ENCODE measurements around the gene SUCLA2. TPM values are rescaled to one million over a fixed set of nuclear protein-coding genes. Genes with fewer than 3 reads are reported as not detected.

Gene SUCLA2
- total and polyA plus RNA-seq, 10 of the 15 experiments (the other 5 are each of a cell fraction or from before 2014, with no cell fraction given): 27.5 to 83.4 (median 42.8) TPM

DNA sequence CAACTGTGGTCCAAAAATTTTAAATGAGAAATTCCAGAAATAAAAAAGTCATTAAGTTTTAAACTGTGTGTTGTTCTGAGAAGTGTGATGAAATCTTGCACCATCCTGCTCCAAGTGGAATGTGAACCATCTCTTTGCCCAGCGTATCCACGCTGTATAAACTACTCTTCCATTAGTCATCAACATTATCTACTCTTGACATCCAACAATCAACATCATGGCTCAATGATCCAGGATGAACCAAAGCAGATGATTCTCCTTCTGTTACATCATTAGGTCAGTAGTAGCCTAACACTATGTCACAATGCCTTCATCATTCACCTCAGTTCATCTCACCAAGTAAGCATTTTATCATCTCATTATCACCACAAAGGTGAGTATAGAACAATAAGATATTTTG lies 55.3 kb downstream of the SUCLA2 start:
- intact Hi-C loops (cut with micrococcal nuclease; ENCODE audit: unreplicated experiment) (no loop called here), in situ Hi-C loops (cut with MboI) (no loop called here)
- H3K9me3 ChIP-seq (replicated peaks; ENCODE audit: control insufficient read depth, insufficient read depth, low read length): no peaks in the 10 kb centered on the region
- WGBS (ENCODE audit: insufficient coverage, insufficient replicate concordance, low lambda C conversion rate, missing lambda C conversion rate): 95% methylated on average over 2 of the region's 2 CpGs
- POLR2A ChIA-PET: interaction anchor here (0.6 kb wide), 1 partner anchor 9 kb away, joined by 4 read pairs; no protein-coding TSS in a partner anchor
- no peaks in the 10 kb centered on the region for H4K20me1 ChIP-seq (ENCODE audit: control insufficient read depth, insufficient read depth)
- H3K36me3 ChIP-seq (ENCODE audit: control insufficient read depth in 2 of 2, insufficient read depth in 2 of 2, low read length in 1 of 2): peaks cover 0 to 16% of the 10 kb centered on the region in 2 experiments
- H3K9ac ChIP-seq (ENCODE audit: control insufficient read depth, insufficient read depth, low read length): no peak overlapping the region
- no peak for FAIRE-seq
- H3K4me1 ChIP-seq (ENCODE audit: control insufficient read depth, insufficient read depth, low read length): no peaks in the 10 kb centered on the region
- CTCF ChIA-PET: no interaction called here
- no TSS peak for BruUV-seq (replicated peaks)
- H3K4me2 ChIP-seq (ENCODE audit: control insufficient read depth, insufficient read depth): no peak overlapping the region
- no peaks in the 10 kb centered on the region for H3K27me3 ChIP-seq (replicated peaks in 1 of 2; ENCODE audit: control insufficient read depth in 2 of 2, insufficient read depth in 2 of 2, low read length in 1 of 2)
- no peak for ATAC-seq
- SMC1A ChIA-PET (ENCODE audit: uncharacterized antibody, unreplicated experiment): interaction anchor here (0.6 kb wide), 1 partner anchor 823 kb away, joined by 3 read pairs; no protein-coding TSS in a partner anchor
- RAD21 ChIA-PET (ENCODE audit: unreplicated experiment): no interaction called here
- no peak for TF ChIP-seq TBL1XR1 (IDR thresholded peaks at IDR 0.05; ENCODE audit: low read depth, low read length)
- no peak for TF ChIP-seq ESRRA (IDR thresholded peaks at IDR 0.05; ENCODE audit: low read length)
- no peak for TF ChIP-seq TCF12 (IDR thresholded peaks at IDR 0.05; ENCODE audit: low read depth, low read length)
- no peak for TF ChIP-seq NFXL1 (IDR thresholded peaks at IDR 0.05; ENCODE audit: borderline replicate concordance)
- TF ChIP-seq CREB1 (IDR thresholded peaks at IDR 0.05; ENCODE audit: low read depth): no peak
- TF ChIP-seq, protein P1, sequence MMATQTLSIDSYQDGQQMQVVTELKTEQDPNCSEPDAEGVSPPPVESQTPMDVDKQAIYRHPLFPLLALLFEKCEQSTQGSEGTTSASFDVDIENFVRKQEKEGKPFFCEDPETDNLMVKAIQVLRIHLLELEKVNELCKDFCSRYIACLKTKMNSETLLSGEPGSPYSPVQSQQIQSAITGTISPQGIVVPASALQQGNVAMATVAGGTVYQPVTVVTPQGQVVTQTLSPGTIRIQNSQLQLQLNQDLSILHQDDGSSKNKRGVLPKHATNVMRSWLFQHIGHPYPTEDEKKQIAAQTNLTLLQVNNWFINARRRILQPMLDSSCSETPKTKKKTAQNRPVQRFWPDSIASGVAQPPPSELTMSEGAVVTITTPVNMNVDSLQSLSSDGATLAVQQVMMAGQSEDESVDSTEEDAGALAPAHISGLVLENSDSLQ (IDR thresholded peaks at IDR 0.05): no peak
- no peak for TF ChIP-seq EGR1 (IDR thresholded peaks at IDR 0.05; ENCODE audit: borderline replicate concordance in 1 of 2, low read depth in 2 of 2, low read length in 2 of 2)
- no peak for TF ChIP-seq SREBF1 (IDR thresholded peaks at IDR 0.05; ENCODE audit: low read length)
- no peak for TF ChIP-seq EED (IDR thresholded peaks at IDR 0.05; ENCODE audit: low read depth)
- no peak for TF ChIP-seq POLR2AphosphoS5 (IDR thresholded peaks at IDR 0.05; ENCODE audit: low read length)
- no peak for TF ChIP-seq MYC (IDR thresholded peaks at IDR 0.05; ENCODE audit: insufficient read depth, insufficient read length, insufficient replicate concordance, low read length, severe bottlenecking)
- TF ChIP-seq, protein P2, sequence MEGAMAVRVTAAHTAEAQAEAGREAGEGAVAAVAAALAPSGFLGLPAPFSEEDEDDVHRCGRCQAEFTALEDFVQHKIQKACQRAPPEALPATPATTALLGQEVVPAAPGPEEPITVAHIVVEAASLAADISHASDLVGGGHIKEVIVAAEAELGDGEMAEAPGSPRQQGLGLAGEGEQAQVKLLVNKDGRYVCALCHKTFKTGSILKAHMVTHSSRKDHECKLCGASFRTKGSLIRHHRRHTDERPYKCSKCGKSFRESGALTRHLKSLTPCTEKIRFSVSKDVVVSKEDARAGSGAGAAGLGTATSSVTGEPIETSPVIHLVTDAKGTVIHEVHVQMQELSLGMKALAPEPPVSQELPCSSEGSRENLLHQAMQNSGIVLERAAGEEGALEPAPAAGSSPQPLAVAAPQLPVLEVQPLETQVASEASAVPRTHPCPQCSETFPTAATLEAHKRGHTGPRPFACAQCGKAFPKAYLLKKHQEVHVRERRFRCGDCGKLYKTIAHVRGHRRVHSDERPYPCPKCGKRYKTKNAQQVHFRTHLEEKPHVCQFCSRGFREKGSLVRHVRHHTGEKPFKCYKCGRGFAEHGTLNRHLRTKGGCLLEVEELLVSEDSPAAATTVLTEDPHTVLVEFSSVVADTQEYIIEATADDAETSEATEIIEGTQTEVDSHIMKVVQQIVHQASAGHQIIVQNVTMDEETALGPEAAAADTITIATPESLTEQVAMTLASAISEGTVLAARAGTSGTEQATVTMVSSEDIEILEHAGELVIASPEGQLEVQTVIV (IDR thresholded peaks at IDR 0.05; ENCODE audit: borderline replicate concordance, partially characterized antibody): no peak
- no peak for TF ChIP-seq CBX5 (IDR thresholded peaks at IDR 0.05; ENCODE audit: low read depth)
- TF ChIP-seq, protein P3, sequence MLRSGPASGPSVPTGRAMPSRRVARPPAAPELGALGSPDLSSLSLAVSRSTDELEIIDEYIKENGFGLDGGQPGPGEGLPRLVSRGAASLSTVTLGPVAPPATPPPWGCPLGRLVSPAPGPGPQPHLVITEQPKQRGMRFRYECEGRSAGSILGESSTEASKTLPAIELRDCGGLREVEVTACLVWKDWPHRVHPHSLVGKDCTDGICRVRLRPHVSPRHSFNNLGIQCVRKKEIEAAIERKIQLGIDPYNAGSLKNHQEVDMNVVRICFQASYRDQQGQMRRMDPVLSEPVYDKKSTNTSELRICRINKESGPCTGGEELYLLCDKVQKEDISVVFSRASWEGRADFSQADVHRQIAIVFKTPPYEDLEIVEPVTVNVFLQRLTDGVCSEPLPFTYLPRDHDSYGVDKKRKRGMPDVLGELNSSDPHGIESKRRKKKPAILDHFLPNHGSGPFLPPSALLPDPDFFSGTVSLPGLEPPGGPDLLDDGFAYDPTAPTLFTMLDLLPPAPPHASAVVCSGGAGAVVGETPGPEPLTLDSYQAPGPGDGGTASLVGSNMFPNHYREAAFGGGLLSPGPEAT (IDR thresholded peaks at IDR 0.05; ENCODE audit: low read depth): no peak
- TF ChIP-seq, protein P4, sequence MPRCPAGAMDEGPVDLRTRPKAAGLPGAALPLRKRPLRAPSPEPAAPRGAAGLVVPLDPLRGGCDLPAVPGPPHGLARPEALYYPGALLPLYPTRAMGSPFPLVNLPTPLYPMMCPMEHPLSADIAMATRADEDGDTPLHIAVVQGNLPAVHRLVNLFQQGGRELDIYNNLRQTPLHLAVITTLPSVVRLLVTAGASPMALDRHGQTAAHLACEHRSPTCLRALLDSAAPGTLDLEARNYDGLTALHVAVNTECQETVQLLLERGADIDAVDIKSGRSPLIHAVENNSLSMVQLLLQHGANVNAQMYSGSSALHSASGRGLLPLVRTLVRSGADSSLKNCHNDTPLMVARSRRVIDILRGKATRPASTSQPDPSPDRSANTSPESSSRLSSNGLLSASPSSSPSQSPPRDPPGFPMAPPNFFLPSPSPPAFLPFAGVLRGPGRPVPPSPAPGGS (IDR thresholded peaks at IDR 0.05; ENCODE audit: borderline replicate concordance, insufficient read depth, low read depth, low read length, poor library complexity, severe bottlenecking): no peak
- TF ChIP-seq POLR2AphosphoS2 (IDR thresholded peaks at IDR 0.05; ENCODE audit: low read depth, low read length): no peak
- no peak for TF ChIP-seq NR2C2 (IDR thresholded peaks at IDR 0.05; ENCODE audit: borderline replicate concordance, control insufficient read depth, insufficient read length, low read depth)
- TF ChIP-seq FOS (IDR thresholded peaks at IDR 0.05; ENCODE audit: borderline replicate concordance, extremely low read depth, insufficient read length): no peak
- no peaks in the 10 kb centered on the region for H3K79me2 ChIP-seq (ENCODE audit: control insufficient read depth, insufficient read depth, low read length)
- DNase-seq (ENCODE audit: low read depth, low spot score): no peak
- no peak overlapping the region for H3K27ac ChIP-seq (ENCODE audit: control insufficient read depth, insufficient read depth)
- no peak overlapping the region for H3K4me3 ChIP-seq
- no peak overlapping the region for H2AFZ ChIP-seq (ENCODE audit: control insufficient read depth, low read depth, low read length)

Data from GM12878 (cell line).